GM23338 (cell line): ENCODE data around the gene KPTN.

Source experiments
- CREB1 ChIP-seq: fragments of 250-450 bp; sonication (Bioruptor Pico); IDR thresholded peaks from 2 replicates; pipeline ENCODE4 v1.5.0; 2020; ENCODE audit warnings: low read depth, mild to moderate bottlenecking, moderate library complexity
- CTCF ChIP-seq, 2 experiments: fragments of 200-600 bp in 1 of 2; sonication (generic) in 1 of 2; conservative IDR thresholded peaks; 2 replicates each; pipeline versions ENCODE4 v1.5.1 to v1.6.1; 2016 to 2017; ENCODE audit warnings: antibody characterized with exemption in 2 of 2, low read depth in 2 of 2, mild to moderate bottlenecking in 2 of 2, moderate library complexity in 1 of 2
- ETS1 ChIP-seq: IDR thresholded peaks from 2 replicates; pipeline ENCODE4 v1.6.1; 2016; ENCODE audit warnings: antibody characterized with exemption
- EZH2 ChIP-seq: fragments of 200-600 bp; sonication (generic); IDR thresholded peaks from one replicate; pipeline ENCODE4 v1.8.0; 2017; ENCODE audit warnings: antibody characterized with exemption, mild to moderate bottlenecking, low read depth; ENCODE audit not compliant: unreplicated experiment
- EZH2phosphoT487 ChIP-seq: fragments of 200-600 bp; sonication (generic); IDR thresholded peaks from one replicate; pipeline ENCODE4 v1.8.1; 2018; ENCODE audit warnings: antibody characterized with exemption; ENCODE audit not compliant: unreplicated experiment
- JUNB ChIP-seq: IDR thresholded peaks from one replicate; pipeline ENCODE4 v1.6.1; 2016; ENCODE audit warnings: antibody characterized with exemption; ENCODE audit not compliant: unreplicated experiment
- NANOG ChIP-seq: IDR thresholded peaks from 2 replicates; pipeline ENCODE4 v1.6.1; 2016; ENCODE audit warnings: antibody characterized with exemption, borderline replicate concordance
- POLR2AphosphoS5 ChIP-seq: IDR thresholded peaks from 2 replicates; pipeline ENCODE4 v1.6.1; 2016; ENCODE audit warnings: antibody characterized with exemption, low read depth
- REST ChIP-seq: IDR thresholded peaks from one replicate; pipeline ENCODE4 v1.6.1; 2018; ENCODE audit warnings: antibody characterized with exemption; ENCODE audit not compliant: unreplicated experiment
- STAT1 ChIP-seq: IDR thresholded peaks from one replicate; pipeline ENCODE4 v1.6.1; 2016; ENCODE audit warnings: antibody characterized with exemption; ENCODE audit not compliant: unreplicated experiment
- ZNF114 ChIP-seq: fragments of 250-450 bp; sonication (Bioruptor Pico); IDR thresholded peaks from 2 replicates; pipeline ENCODE4 v1.5.0; 2020; ENCODE audit warnings: mild to moderate bottlenecking, moderate library complexity
- ZNF331 ChIP-seq: fragments of 250-450 bp; sonication (Bioruptor Pico); IDR thresholded peaks from 2 replicates; pipeline ENCODE4 v1.5.0; 2020; ENCODE audit warnings: low read depth, mild to moderate bottlenecking, moderate library complexity
- ZNF462 ChIP-seq: fragments of 250-450 bp; sonication (Bioruptor Pico); IDR thresholded peaks from 2 replicates; pipeline ENCODE4 v1.5.0; 2020; ENCODE audit warnings: mild to moderate bottlenecking, moderate library complexity

GRCh38 chr19:47432499-47432898 is 51.5 kb downstream of the KPTN start:
- TF ChIP-seq CTCF (conservative IDR thresholded peaks at IDR 0.05; ENCODE audit: low read depth in 2 of 2), result no peak
- TF ChIP-seq EZH2, result no peak
- TF ChIP-seq JUNB, result no peak
- TF ChIP-seq POLR2AphosphoS5, result no peak
- TF ChIP-seq ETS1, result no peak
- no peak for TF ChIP-seq CREB1
- TF ChIP-seq STAT1, result no peak
- no peak for TF ChIP-seq ZNF114 (CRISPR knock-in tag)
- TF ChIP-seq REST, result no peak
- TF ChIP-seq EZH2phosphoT487, result no peak
- TF ChIP-seq NANOG, result no peak
- TF ChIP-seq ZNF462 (CRISPR knock-in tag), result no peak
- no peak for TF ChIP-seq ZNF331
